GM18520 (cell line): ENCODE results near the gene LRRC15.

Experiments
- ATAC-seq: cut with Tn5 transposase; IDR thresholded peaks from one replicate; pipeline ENCODE4 v1.9.1; 2021; ENCODE audit not compliant: unreplicated experiment

Gene LRRC15

GRCh38 chr3:194369522-194370279 lies at the start of gene LRRC15:
TSS of gene LRRC15 (minus strand) at chr3:194369743. CDS start at chr3:194361043, 8,700 bp downstream.
- ATAC-seq, result no peak

- ATAC-seq, result no peak
Measured at GRCh38 chr3:194418671-194419070, 49.1 kb upstream of the LRRC15 start.

- no peak for ATAC-seq
Measured at GRCh38 chr3:194407423-194407822, 37.9 kb upstream of the LRRC15 start.

GRCh38 chr3:194405766-194406165 lies 36.2 kb upstream of the LRRC15 start:
- ATAC-seq, result no peak

GRCh38 chr3:194404365-194405140 lies 35.0 kb upstream of the LRRC15 start:
- no peak for ATAC-seq

- ATAC-seq, result no peak
Measured at GRCh38 chr3:194401868-194402329, 32.4 kb upstream of the LRRC15 start.

- ATAC-seq, result no peak
Measured at GRCh38 chr3:194401346-194401745, 31.8 kb upstream of the LRRC15 start.

GRCh38 chr3:194399874-194400411 lies 30.4 kb upstream of the LRRC15 start:
- ATAC-seq, result no peak

- ATAC-seq, result no peak
Measured at GRCh38 chr3:194399166-194399565, 29.6 kb upstream of the LRRC15 start, which contains the start of gene GP5. TSS of gene GP5 (minus strand) at chr3:194399266. CDS start at chr3:194398282, 984 bp downstream.

- no peak for ATAC-seq
Measured at GRCh38 chr3:194397757-194398312, 28.3 kb upstream of the LRRC15 start.

GRCh38 chr3:194396859-194397756 lies 27.6 kb upstream of the LRRC15 start:
- ATAC-seq, result no peak

- no peak for ATAC-seq
Measured at GRCh38 chr3:194396539-194396858, 27.0 kb upstream of the LRRC15 start.

- no peak for ATAC-seq
Measured at GRCh38 chr3:194395778-194396538, 26.4 kb upstream of the LRRC15 start.

GRCh38 chr3:194395212-194395611 lies 25.7 kb upstream of the LRRC15 start:
- ATAC-seq, result no peak

- ATAC-seq, result no peak
Measured at GRCh38 chr3:194392576-194392975, 23.0 kb upstream of the LRRC15 start.

GRCh38 chr3:194390835-194391234 lies 21.3 kb upstream of the LRRC15 start:
- no peak for ATAC-seq

- ATAC-seq, result no peak
Measured at GRCh38 chr3:194389269-194389668, 19.7 kb upstream of the LRRC15 start.

GRCh38 chr3:194387926-194388418 lies 18.4 kb upstream of the LRRC15 start:
- no peak for ATAC-seq

- ATAC-seq, result no peak
Measured at GRCh38 chr3:194387276-194387675, 17.7 kb upstream of the LRRC15 start.

GRCh38 chr3:194386648-194387047 lies 17.1 kb upstream of the LRRC15 start:
- ATAC-seq, result no peak
